Peyer's patch (tissue), 4 donors: ENCODE measurements around the gene SLC24A4.

Experiments used
- CTCF ChIP-seq, 6 experiments: fragments of 450-650 bp in 4 of 6; fragments of 200-600 bp in 2 of 6; sonication (generic) in 1 of 6; IDR thresholded peaks; one replicate each; pipeline ENCODE4 v1.5.1; 2017 to 2019; ENCODE audit warnings: antibody characterized with exemption in 6 of 6, mild to moderate bottlenecking in 3 of 6, moderate library complexity in 1 of 6
- POLR2A ChIP-seq, 2 donors: fragments of 450-650 bp; IDR thresholded peaks; one replicate each; pipeline ENCODE4 v1.5.1; 2017; ENCODE audit warnings: antibody characterized with exemption in 2 of 2, mild to moderate bottlenecking in 2 of 2, moderate library complexity in 2 of 2

GRCh38 chr14:92325835-92326234 lies 2.9 kb downstream of the SLC24A4 start:
- TF ChIP-seq CTCF (IDR thresholded peaks at IDR 0.05) = no peak
- TF ChIP-seq POLR2A (IDR thresholded peaks at IDR 0.05) = no peak
